Activated naive CD8-positive, alpha-beta T cell treated with anti-CD3 and anti-CD28 coated beads, Interleukin-2, amount 10 ng/mL, durations not matched to agents 7 days and 5 days (primary cell): ENCODE measurements around the gene GAK. TPM values are rescaled to one million over a fixed set of nuclear protein-coding genes. Genes with fewer than 3 reads are reported as not detected.
"Not testable (repeated sequence)": the region's sequence is repeated elsewhere in the genome, so short reads cannot be mapped to it uniquely, and the experiment has no call there.

Experiments
- ATAC-seq: fragments of 150-1000 bp; cut with Tn5 transposase; one replicate; pipeline ENCODE4 v1.10.0; 2021; ENCODE audit warnings: low read depth, moderate library complexity
- POLR2A ChIA-PET: fragments of 350-600 bp; sonication (Branson Sonifier 250); formaldehyde crosslinking; loops from one replicate; lab custom pipeline; 2021; ENCODE audit warnings: antibody characterized with exemption; lab: Charles Lee
- DNase-seq: peaks from one replicate; pipeline ENCODE4 v3.0.0; 2021
- H3K27ac Mint-ChIP-seq: one replicate; pipeline ENCODE4 v1.8.0; 2022; ENCODE audit warnings: mild to moderate bottlenecking, mixed read lengths
- H3K27me3 Mint-ChIP-seq: one replicate; pipeline ENCODE4 v1.8.0; 2022; ENCODE audit warnings: mild to moderate bottlenecking, moderate library complexity, mixed read lengths
- H3K36me3 Mint-ChIP-seq: one replicate; pipeline ENCODE4 v1.8.0; 2021; ENCODE audit warnings: mild to moderate bottlenecking, mixed read lengths
- H3K4me1 Mint-ChIP-seq: one replicate; pipeline ENCODE4 v1.8.0; 2021; ENCODE audit warnings: mixed read lengths
- H3K4me3 Mint-ChIP-seq: one replicate; pipeline ENCODE4 v1.8.0; 2022; ENCODE audit warnings: mild to moderate bottlenecking, moderate library complexity, mixed read lengths
- H3K9me3 Mint-ChIP-seq: one replicate; pipeline ENCODE4 v1.8.0; 2021; ENCODE audit warnings: mixed read lengths
- total RNA-seq, 2 experiments: library from RNA; stranded (reverse); gene quantifications; one replicate each; pipeline ENCODE4 v1.2.3, GENCODE V29; 2021

GAK gene
- total RNA-seq, 2 experiments from 2014 or later, result 169 to 182 TPM

GRCh38 chr4:919004-919680 is 13.0 kb downstream of the GAK start:
- H3K4me1 Mint-ChIP-seq, result peaks cover 39% of the 10 kb centered on the region
- H3K27ac Mint-ChIP-seq, POLR2A ChIA-PET, H3K4me3 Mint-ChIP-seq, H3K27me3 Mint-ChIP-seq, ATAC-seq, H3K9me3 Mint-ChIP-seq, DNase-seq: not testable (repeated sequence)
- H3K36me3 Mint-ChIP-seq, result peaks cover 42% of the 10 kb centered on the region

GRCh38 chr4:918591-918990 is 13.5 kb downstream of the GAK start:
- POLR2A ChIA-PET, H3K4me3 Mint-ChIP-seq, ATAC-seq, H3K27ac Mint-ChIP-seq, DNase-seq, H3K27me3 Mint-ChIP-seq, H3K9me3 Mint-ChIP-seq: not testable (repeated sequence)
- Mint-ChIP-seq H3K4me1 (peaks cover 37% of the 10 kb centered on the region), H3K36me3 (peaks cover 42% of the 10 kb centered on the region)

GRCh38 chr4:917992-918391 is 14.1 kb downstream of the GAK start:
- Mint-ChIP-seq H3K4me3 (no peak overlapping the region), H3K27me3 (no peaks in the 10 kb centered on the region), H3K27ac (no peak overlapping the region), H3K4me1 (peaks cover 37% of the 10 kb centered on the region), H3K9me3 (peaks cover 3% of the 10 kb centered on the region), H3K36me3 (peaks cover 41% of the 10 kb centered on the region)
- POLR2A ChIA-PET, result no interaction called here
- DNase-seq (no peak), ATAC-seq (no peak)

DNA sequence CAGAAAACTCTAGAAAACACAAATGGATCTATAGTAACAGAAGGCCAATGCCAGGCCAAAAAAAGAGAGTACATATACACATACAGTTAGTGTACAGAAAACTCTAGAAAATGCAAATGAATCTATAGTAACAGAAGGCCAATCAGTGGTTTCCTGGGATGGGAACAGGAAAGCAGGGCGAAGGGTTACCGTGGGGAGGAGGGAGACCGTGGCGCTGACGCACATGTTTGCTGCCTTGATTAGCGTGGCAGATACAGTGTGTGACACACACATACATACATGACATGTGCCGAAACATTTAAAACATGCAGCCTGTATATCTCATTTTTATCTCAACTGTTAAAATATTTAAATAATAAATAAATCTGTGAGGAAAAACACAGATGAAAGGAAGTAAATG is 14.7 kb downstream of the GAK start:
- no peak for ATAC-seq
- Mint-ChIP-seq H3K36me3 (peaks cover 36% of the 10 kb centered on the region), H3K27me3 (no peaks in the 10 kb centered on the region), H3K27ac (no peak overlapping the region), H3K9me3 (peaks cover 3% of the 10 kb centered on the region), H3K4me1 (peaks cover 32% of the 10 kb centered on the region), H3K4me3 (no peak overlapping the region)
- POLR2A ChIA-PET, result no interaction called here
- no peak for DNase-seq

GRCh38 chr4:915595-915994 is 16.5 kb downstream of the GAK start:
- H3K4me3 Mint-ChIP-seq, result peak overlapping the region; percentile 65
- peak overlapping the region; percentile 74 for H3K27ac Mint-ChIP-seq
- H3K9me3 Mint-ChIP-seq, result peaks cover 3% of the 10 kb centered on the region
- peak; percentile 76 for ATAC-seq
- peaks cover 25% of the 10 kb centered on the region for H3K4me1 Mint-ChIP-seq
- POLR2A ChIA-PET, result no interaction called here
- no peaks in the 10 kb centered on the region for H3K27me3 Mint-ChIP-seq
- peaks cover 31% of the 10 kb centered on the region for H3K36me3 Mint-ChIP-seq
- DNase-seq, result peak; percentile 13

DNA sequence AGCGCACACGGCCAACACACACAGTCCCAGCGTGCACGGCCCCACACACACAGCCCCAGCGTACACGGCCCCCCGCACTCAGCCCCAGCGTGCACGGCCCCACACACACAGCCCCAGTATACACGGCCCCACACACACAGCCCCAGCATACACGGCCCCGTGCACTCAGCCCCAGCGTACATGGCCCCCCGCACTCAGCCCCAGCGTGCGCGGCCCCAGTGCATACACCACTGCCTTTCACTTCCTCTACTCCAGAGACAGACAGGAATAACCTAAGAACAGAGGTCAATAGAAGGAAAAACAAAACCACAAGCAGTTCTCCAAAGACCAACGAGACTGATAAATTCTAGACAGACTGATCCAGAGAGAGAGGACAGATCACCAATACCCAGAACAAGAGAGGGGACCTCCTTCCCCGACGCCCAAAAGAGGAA is 17.1 kb downstream of the GAK start:
- Mint-ChIP-seq H3K27ac (peak overlapping the region; percentile 74), H3K4me3 (peak overlapping the region; percentile 65), H3K27me3 (no peaks in the 10 kb centered on the region), H3K4me1 (peaks cover 25% of the 10 kb centered on the region), H3K9me3 (peaks cover 3% of the 10 kb centered on the region), H3K36me3 (peaks cover 28% of the 10 kb centered on the region)
- no peak for ATAC-seq
- DNase-seq, result peak; percentile 10
- POLR2A ChIA-PET, result no interaction called here

- Mint-ChIP-seq H3K27ac (peak overlapping the region; percentile 74), H3K4me1 (peaks cover 22% of the 10 kb centered on the region), H3K27me3 (no peaks in the 10 kb centered on the region), H3K36me3 (peaks cover 26% of the 10 kb centered on the region), H3K9me3 (peaks cover 3% of the 10 kb centered on the region), H3K4me3 (no peak overlapping the region)
- POLR2A ChIA-PET, result no interaction called here
- DNase-seq (no peak), ATAC-seq (no peak)
These were observed 17.6 kb downstream of the GAK start for GRCh38 chr4:914531-914930.

- peaks cover 3% of the 10 kb centered on the region for H3K9me3 Mint-ChIP-seq
- peaks cover 23% of the 10 kb centered on the region for H3K36me3 Mint-ChIP-seq
- no peak overlapping the region for H3K27ac Mint-ChIP-seq
- peaks cover 21% of the 10 kb centered on the region for H3K4me1 Mint-ChIP-seq
- POLR2A ChIA-PET, result no interaction called here
- H3K27me3 Mint-ChIP-seq, result no peaks in the 10 kb centered on the region
- no peak overlapping the region for H3K4me3 Mint-ChIP-seq
- DNase-seq, result no peak
- ATAC-seq, result no peak
These were observed 18.9 kb downstream of the GAK start for GRCh38 chr4:913280-913618.

DNA sequence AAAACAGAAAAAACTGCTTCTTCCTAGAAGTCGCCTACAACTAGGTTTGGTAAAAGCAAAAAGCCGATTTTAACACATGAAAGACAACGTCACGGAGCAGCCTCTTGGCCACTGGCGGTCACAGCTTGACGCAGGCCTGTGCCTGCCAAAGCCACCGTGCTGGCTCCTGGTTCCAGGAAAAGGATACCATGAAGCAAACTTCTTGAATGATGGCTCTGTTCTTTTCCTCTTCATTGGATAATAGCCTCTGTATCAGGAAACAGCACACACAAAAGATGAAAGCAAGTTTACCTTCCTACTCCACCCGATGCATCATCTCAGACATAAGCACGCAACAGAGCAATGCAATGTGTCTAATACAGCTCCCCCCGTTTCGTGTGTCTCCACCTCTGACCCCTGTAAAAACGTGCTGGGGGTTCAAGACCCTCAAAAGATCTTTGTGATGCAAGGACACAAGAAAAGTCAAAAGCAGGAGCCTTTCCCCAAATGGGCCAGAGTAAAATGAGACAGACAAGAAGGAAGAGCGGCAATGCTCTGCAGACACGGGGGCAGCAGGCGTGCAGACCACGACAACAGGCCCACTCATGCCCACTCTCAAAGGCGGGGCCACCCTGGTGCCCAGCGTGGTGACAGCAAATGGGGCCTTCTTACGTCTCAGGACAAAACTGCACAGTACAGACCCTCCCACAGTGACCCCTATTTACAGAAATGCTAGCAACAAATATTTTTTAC is 19.4 kb downstream of the GAK start:
- H3K27me3 Mint-ChIP-seq, result no peaks in the 10 kb centered on the region
- H3K27ac Mint-ChIP-seq, result no peak overlapping the region
- peaks cover 21% of the 10 kb centered on the region for H3K4me1 Mint-ChIP-seq
- DNase-seq (no peak), ATAC-seq (no peak)
- H3K9me3 Mint-ChIP-seq, result peaks cover 2% of the 10 kb centered on the region
- H3K4me3 Mint-ChIP-seq, result no peak overlapping the region
- peaks cover 23% of the 10 kb centered on the region for H3K36me3 Mint-ChIP-seq
- POLR2A ChIA-PET, result no interaction called here

DNA sequence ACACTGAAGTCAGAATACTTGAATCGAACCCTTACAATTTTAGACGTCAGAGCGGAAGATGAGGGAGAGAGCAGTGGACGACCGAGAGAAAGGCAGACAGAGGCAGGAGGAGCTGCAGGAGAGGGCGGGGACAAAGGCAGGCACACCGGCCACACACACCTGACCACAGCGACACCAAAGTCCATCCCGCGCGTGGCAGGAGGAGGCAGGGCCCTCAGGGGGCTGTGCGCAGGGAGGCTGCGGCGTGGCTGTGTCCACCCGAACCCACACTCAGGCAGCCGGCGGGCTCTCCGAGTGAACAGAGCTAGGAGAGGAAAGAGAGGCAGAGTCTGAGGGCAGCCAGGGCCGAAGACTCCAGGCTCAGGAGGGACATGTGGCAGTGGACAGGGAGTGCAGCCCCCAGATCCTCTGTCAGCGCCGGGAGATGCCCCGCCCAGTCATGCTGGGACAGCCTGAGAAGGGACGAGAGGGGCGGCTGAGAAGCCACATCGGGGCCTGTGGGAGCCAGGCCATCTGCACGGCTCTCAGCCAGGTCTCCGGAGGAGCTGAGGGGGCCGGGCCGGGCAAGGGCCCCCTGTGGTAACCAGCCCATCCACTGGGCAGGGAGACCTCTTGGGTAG is 20.1 kb downstream of the GAK start:
- POLR2A ChIA-PET, result interaction anchor here (0.8 kb wide), 1 partner anchor 18 kb away, joined by 7 read pairs; no protein-coding TSS in a partner anchor
- Mint-ChIP-seq H3K36me3 (peaks cover 19% of the 10 kb centered on the region), H3K9me3 (no peaks in the 10 kb centered on the region), H3K4me1 (peaks cover 17% of the 10 kb centered on the region), H3K27ac (no peak overlapping the region), H3K27me3 (no peaks in the 10 kb centered on the region), H3K4me3 (no peak overlapping the region)
- DNase-seq (no peak), ATAC-seq (no peak)

GRCh38 chr4:911221-911751 is 20.8 kb downstream of the GAK start:
- Mint-ChIP-seq H3K27ac (no peak overlapping the region), H3K36me3 (peaks cover 20% of the 10 kb centered on the region), H3K4me3 (no peak overlapping the region), H3K4me1 (peaks cover 15% of the 10 kb centered on the region), H3K27me3 (no peaks in the 10 kb centered on the region), H3K9me3 (peaks cover 3% of the 10 kb centered on the region)
- POLR2A ChIA-PET, result interaction anchor here (0.8 kb wide), 1 partner anchor 19 kb away, joined by 7 read pairs; no protein-coding TSS in a partner anchor
- no peak for DNase-seq
- ATAC-seq, result no peak

- Mint-ChIP-seq H3K4me1 (peaks cover 10% of the 10 kb centered on the region), H3K4me3 (no peak overlapping the region), H3K27ac (no peak overlapping the region), H3K36me3 (peaks cover 23% of the 10 kb centered on the region), H3K9me3 (peaks cover 3% of the 10 kb centered on the region), H3K27me3 (no peaks in the 10 kb centered on the region)
- ATAC-seq (no peak), DNase-seq (no peak)
- POLR2A ChIA-PET, result no interaction called here
These were observed 21.6 kb downstream of the GAK start for GRCh38 chr4:910366-911091.

DNA sequence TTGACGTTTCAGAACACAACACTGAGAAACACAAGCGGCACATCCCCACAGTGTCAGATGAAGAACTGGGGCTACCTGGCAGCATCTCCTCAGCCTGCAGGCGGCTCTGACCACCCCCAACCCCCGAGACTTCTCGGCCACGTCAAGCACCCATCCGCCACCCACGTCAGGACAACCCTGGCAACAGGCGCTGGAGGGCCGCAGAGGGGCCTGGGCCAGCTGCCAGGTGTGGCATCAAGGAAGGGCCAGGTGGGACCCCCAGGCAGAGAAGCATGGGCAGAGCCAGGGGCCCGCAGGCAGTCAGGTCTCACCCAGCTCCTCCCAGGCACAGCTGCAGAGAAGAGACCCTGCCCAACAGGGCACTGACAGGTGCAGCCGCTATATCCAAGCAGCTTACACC is 22.3 kb downstream of the GAK start:
- H3K36me3 Mint-ChIP-seq, result peaks cover 25% of the 10 kb centered on the region
- ATAC-seq (no peak), DNase-seq (no peak)
- no peaks in the 10 kb centered on the region for H3K27me3 Mint-ChIP-seq
- peaks cover 3% of the 10 kb centered on the region for H3K4me1 Mint-ChIP-seq
- H3K27ac Mint-ChIP-seq, result no peak overlapping the region
- POLR2A ChIA-PET, result no interaction called here
- H3K9me3 Mint-ChIP-seq, result peaks cover 3% of the 10 kb centered on the region
- H3K4me3 Mint-ChIP-seq, result no peak overlapping the region
